Neural cell (in vitro differentiated cells): ENCODE results near the gene SEC14L3. TPM values are rescaled to one million over a fixed set of nuclear protein-coding genes. Genes with fewer than 3 reads are reported as not detected.
A peak's percentile ranks its signal among the peaks of the same experiment; 100 is the strongest.

Experiments
- H2AFZ ChIP-seq: fragments of 200-600, 300-800 bp; sonication (generic), shearing (Covaris generic); 2 replicates; pipeline ENCODE4 v1.6.0; 2014; ENCODE audit warnings: low read depth, mild to moderate bottlenecking, antibody characterized with exemption, low read length, moderate library complexity
- H3F3A ChIP-seq: fragments of 200-600 bp; shearing (Covaris generic); 2 replicates; pipeline ENCODE4 v1.6.1; 2016; ENCODE audit warnings: mild to moderate bottlenecking, moderate library complexity, mixed read lengths, antibody characterized with exemption, low read length; ENCODE audit not compliant: insufficient read depth, poor library complexity, severe bottlenecking
- H3K27ac ChIP-seq: fragments of 200-600, 300-800 bp; sonication (generic), shearing (Covaris generic); 2 replicates; pipeline ENCODE4 v1.5.1; 2014; ENCODE audit warnings: mild to moderate bottlenecking, low read length, moderate library complexity
- H3K27me3 ChIP-seq: fragments of 300-800, 200-600 bp; sonication (generic), shearing (Covaris generic); 2 replicates; pipeline ENCODE4 v1.6.0; 2014; ENCODE audit warnings: mild to moderate bottlenecking, low read depth, low read length, moderate library complexity; ENCODE audit not compliant: insufficient read depth
- H3K36me3 ChIP-seq: fragments of 300-800, 200-600 bp; sonication (generic), shearing (Covaris generic); 2 replicates; pipeline ENCODE4 v1.5.1; 2014; ENCODE audit warnings: mild to moderate bottlenecking, antibody characterized with exemption, low read length, moderate library complexity; ENCODE audit not compliant: insufficient read depth
- H3K4me2 ChIP-seq: fragments of 300-800, 200-600 bp; sonication (generic), shearing (Covaris generic); 2 replicates; pipeline ENCODE4 v1.6.0; 2014; ENCODE audit warnings: mild to moderate bottlenecking, low read length
- H3K4me3 ChIP-seq: fragments of 300-800, 200-600 bp; sonication (generic), shearing (Covaris generic); 2 replicates; pipeline ENCODE4 v1.5.1; 2014; ENCODE audit warnings: mild to moderate bottlenecking, low read length, moderate library complexity
- H3K79me2 ChIP-seq: fragments of 200-600 bp; shearing (Covaris generic); replicated peaks from 2 replicates; pipeline ENCODE4 v1.6.0; 2014; ENCODE audit warnings: mild to moderate bottlenecking, low read length, moderate library complexity; ENCODE audit not compliant: insufficient read depth
- H3K9ac ChIP-seq: fragments of 300-800, 200-600 bp; sonication (generic), shearing (Covaris generic); 2 replicates; pipeline ENCODE4 v1.6.1; 2016; ENCODE audit warnings: mild to moderate bottlenecking, low read length, mixed read lengths
- H3K9me2 ChIP-seq: fragments of 200-600 bp; shearing (Covaris generic); 2 replicates; pipeline ENCODE4 v1.6.1; 2016; ENCODE audit warnings: mild to moderate bottlenecking, low read length, mixed read lengths; ENCODE audit not compliant: insufficient read depth
- H3K9me3 ChIP-seq: fragments of 200-600, 300-800 bp; sonication (generic), shearing (Covaris generic); 2 replicates; pipeline ENCODE4 v1.6.1; 2016; ENCODE audit warnings: mild to moderate bottlenecking, mixed run types, low read length, moderate library complexity, mixed read lengths
- H4K20me1 ChIP-seq: fragments of 200-600 bp; shearing (Covaris generic); 2 replicates; pipeline ENCODE4 v1.6.1; 2016; ENCODE audit warnings: mild to moderate bottlenecking, mixed run types; ENCODE audit not compliant: insufficient read depth
- EP300 ChIP-seq: fragments of 450-650 bp; conservative IDR thresholded peaks from 2 replicates; pipeline ENCODE4 v1.6.1; 2014; ENCODE audit warnings: antibody characterized with exemption, mild to moderate bottlenecking, moderate library complexity; ENCODE audit not compliant: poor library complexity, severe bottlenecking
- EZH2 ChIP-seq: fragments of 200-600, 300-800 bp; shearing (Covaris generic), sonication (generic); IDR thresholded peaks from 2 replicates; pipeline ENCODE4 v1.6.1; 2014; ENCODE audit warnings: antibody characterized with exemption, low read length, borderline replicate concordance, mild to moderate bottlenecking; ENCODE audit not compliant: insufficient read depth, poor library complexity, severe bottlenecking
- MXI1 ChIP-seq: fragments of 450-650 bp; conservative IDR thresholded peaks from 2 replicates; pipeline ENCODE4 v1.6.1; 2014; ENCODE audit warnings: antibody characterized with exemption, mild to moderate bottlenecking; ENCODE audit not compliant: poor library complexity, severe bottlenecking
- POLR2AphosphoS5 ChIP-seq: IDR thresholded peaks from 2 replicates; pipeline ENCODE4 v1.6.1; 2012
- RAD21 ChIP-seq: fragments of 450-650 bp; conservative IDR thresholded peaks from 2 replicates; pipeline ENCODE4 v1.6.1; 2014; ENCODE audit warnings: antibody characterized with exemption, mild to moderate bottlenecking, moderate library complexity
- SMC3 ChIP-seq: fragments of 450-650 bp; conservative IDR thresholded peaks from 2 replicates; pipeline ENCODE4 v1.6.1; 2014; ENCODE audit warnings: antibody characterized with exemption, mild to moderate bottlenecking, moderate library complexity; ENCODE audit not compliant: poor library complexity
- TAF1 ChIP-seq: IDR thresholded peaks from 2 replicates; pipeline ENCODE4 v1.6.1; 2012; ENCODE audit warnings: low read depth
- polyA plus RNA-seq: library from polyadenylated mRNA; depleted of rRNA; stranded (reverse); fragments of >200 nt; gene quantifications from 2 replicates; pipeline ENCODE4 v1.2.3, GENCODE V29; 2014
- TF ChIP-seq, protein P1 (sequence below): IDR thresholded peaks from 2 replicates; pipeline ENCODE4 v1.6.1; 2012; ENCODE audit warnings: borderline replicate concordance
- TF ChIP-seq, protein P2 (sequence below): fragments of 450-650 bp; IDR thresholded peaks from 2 replicates; pipeline ENCODE4 v1.5.1; 2014; ENCODE audit warnings: antibody characterized with exemption, mild to moderate bottlenecking, moderate library complexity; ENCODE audit not compliant: poor library complexity, severe bottlenecking

Gene SEC14L3
- polyA plus RNA-seq, 1 donor from 2014 or later: not detected

DNA sequence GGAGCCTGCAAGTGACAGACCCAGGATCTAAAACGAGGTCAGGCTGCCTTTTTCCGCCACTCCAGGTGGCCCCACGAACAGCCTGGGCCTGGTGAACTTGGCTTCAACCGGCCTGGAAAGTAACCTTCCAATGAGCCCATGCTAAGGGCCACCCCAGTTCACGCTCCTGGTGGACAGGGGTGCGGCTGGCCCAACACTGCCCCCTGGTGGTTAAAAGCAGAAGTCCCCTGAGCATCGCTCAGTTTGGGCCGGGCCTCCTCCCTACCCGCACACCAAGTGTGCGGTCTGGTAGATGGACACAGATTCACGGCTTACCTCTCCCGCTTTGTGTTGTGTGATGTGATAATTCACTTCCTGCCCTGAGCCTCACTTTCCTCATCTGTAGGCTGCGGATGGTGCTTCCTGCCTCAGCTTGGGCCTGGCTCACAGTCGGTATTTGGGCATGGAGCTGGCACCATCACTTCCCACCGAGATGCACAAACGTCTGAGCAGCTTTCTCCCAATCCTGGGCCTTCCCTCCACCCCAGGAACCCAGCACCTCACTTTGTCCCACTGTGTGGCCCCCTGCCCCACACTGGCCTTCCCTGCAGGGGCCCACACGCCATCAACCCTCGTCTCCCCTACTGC, 13.7 kb upstream of the SEC14L3 start:
- no peaks in the 10 kb centered on the region for H3K27me3 ChIP-seq
- no peaks in the 10 kb centered on the region for H3F3A ChIP-seq
- TF ChIP-seq POLR2AphosphoS5 (no peak), SMC3 (peak; percentile 20), TAF1 (no peak), EP300 (no peak), MXI1 (no peak), EZH2 (no peak), RAD21 (peak; percentile 41)
- TF ChIP-seq, protein P1, sequence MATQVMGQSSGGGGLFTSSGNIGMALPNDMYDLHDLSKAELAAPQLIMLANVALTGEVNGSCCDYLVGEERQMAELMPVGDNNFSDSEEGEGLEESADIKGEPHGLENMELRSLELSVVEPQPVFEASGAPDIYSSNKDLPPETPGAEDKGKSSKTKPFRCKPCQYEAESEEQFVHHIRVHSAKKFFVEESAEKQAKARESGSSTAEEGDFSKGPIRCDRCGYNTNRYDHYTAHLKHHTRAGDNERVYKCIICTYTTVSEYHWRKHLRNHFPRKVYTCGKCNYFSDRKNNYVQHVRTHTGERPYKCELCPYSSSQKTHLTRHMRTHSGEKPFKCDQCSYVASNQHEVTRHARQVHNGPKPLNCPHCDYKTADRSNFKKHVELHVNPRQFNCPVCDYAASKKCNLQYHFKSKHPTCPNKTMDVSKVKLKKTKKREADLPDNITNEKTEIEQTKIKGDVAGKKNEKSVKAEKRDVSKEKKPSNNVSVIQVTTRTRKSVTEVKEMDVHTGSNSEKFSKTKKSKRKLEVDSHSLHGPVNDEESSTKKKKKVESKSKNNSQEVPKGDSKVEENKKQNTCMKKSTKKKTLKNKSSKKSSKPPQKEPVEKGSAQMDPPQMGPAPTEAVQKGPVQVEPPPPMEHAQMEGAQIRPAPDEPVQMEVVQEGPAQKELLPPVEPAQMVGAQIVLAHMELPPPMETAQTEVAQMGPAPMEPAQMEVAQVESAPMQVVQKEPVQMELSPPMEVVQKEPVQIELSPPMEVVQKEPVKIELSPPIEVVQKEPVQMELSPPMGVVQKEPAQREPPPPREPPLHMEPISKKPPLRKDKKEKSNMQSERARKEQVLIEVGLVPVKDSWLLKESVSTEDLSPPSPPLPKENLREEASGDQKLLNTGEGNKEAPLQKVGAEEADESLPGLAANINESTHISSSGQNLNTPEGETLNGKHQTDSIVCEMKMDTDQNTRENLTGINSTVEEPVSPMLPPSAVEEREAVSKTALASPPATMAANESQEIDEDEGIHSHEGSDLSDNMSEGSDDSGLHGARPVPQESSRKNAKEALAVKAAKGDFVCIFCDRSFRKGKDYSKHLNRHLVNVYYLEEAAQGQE: no peak
- TF ChIP-seq, protein P2, sequence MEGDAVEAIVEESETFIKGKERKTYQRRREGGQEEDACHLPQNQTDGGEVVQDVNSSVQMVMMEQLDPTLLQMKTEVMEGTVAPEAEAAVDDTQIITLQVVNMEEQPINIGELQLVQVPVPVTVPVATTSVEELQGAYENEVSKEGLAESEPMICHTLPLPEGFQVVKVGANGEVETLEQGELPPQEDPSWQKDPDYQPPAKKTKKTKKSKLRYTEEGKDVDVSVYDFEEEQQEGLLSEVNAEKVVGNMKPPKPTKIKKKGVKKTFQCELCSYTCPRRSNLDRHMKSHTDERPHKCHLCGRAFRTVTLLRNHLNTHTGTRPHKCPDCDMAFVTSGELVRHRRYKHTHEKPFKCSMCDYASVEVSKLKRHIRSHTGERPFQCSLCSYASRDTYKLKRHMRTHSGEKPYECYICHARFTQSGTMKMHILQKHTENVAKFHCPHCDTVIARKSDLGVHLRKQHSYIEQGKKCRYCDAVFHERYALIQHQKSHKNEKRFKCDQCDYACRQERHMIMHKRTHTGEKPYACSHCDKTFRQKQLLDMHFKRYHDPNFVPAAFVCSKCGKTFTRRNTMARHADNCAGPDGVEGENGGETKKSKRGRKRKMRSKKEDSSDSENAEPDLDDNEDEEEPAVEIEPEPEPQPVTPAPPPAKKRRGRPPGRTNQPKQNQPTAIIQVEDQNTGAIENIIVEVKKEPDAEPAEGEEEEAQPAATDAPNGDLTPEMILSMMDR: peak; percentile 60
- H3K9me3 ChIP-seq: no peaks in the 10 kb centered on the region
- H2AFZ ChIP-seq: no peak overlapping the region
- no peak overlapping the region for H3K4me3 ChIP-seq
- H3K9me2 ChIP-seq: no peaks in the 10 kb centered on the region
- H4K20me1 ChIP-seq: no peaks in the 10 kb centered on the region
- no peak overlapping the region for H3K27ac ChIP-seq
- H3K36me3 ChIP-seq: no peaks in the 10 kb centered on the region
- no peak overlapping the region for H3K4me2 ChIP-seq
- H3K9ac ChIP-seq: no peak overlapping the region
- no peaks in the 10 kb centered on the region for H3K79me2 ChIP-seq

DNA sequence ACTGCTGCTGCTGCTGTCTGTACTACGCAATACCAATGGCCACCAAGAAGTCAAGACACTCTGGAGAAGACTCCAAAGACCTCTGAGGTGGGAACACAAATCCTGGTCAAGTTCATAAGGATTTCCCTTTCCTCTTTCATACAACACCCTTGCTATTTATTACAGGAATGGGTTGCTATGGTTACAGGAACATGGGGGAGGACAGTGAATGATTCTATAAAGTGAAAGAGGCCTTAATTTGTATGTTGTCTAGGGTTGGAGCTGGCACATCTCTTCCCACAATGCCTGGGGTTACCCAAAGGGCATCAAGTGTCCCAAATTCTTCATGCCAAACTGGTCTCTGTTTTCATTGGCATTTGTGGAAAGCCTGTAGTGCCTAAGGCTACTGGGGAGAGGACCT, 11.4 kb upstream of the SEC14L3 start:
- no peaks in the 10 kb centered on the region for H4K20me1 ChIP-seq
- TF ChIP-seq SMC3 (no peak), RAD21 (no peak), POLR2AphosphoS5 (no peak), EP300 (no peak), TAF1 (no peak), MXI1 (no peak)
- TF ChIP-seq, protein P1: no peak
- TF ChIP-seq, protein P2: no peak
- H3K36me3 ChIP-seq: no peaks in the 10 kb centered on the region
- H3K9me2 ChIP-seq: no peaks in the 10 kb centered on the region
- H3K4me3 ChIP-seq: no peak overlapping the region
- no peaks in the 10 kb centered on the region for H3K27me3 ChIP-seq
- H3K27ac ChIP-seq: no peak overlapping the region
- no peaks in the 10 kb centered on the region for H3K9me3 ChIP-seq
- H3K79me2 ChIP-seq: no peaks in the 10 kb centered on the region
- H3K9ac ChIP-seq: no peak overlapping the region
- H2AFZ ChIP-seq: no peak overlapping the region
- no peaks in the 10 kb centered on the region for H3F3A ChIP-seq
- H3K4me2 ChIP-seq: no peak overlapping the region
